ENCODE measurements around the gene SULT2B1.
"Not testable (repeated sequence)": the region's sequence is repeated elsewhere in the genome, so short reads cannot be mapped to it uniquely, and the experiment has no call there.

Gene SULT2B1

GRCh38 chr19:48516536-48516935 lies 35.4 kb upstream of the SULT2B1 start:
- no peak for DNase-seq (ENCODE audit: low read depth)
- no peak for TF ChIP-seq CTCF (IDR thresholded peaks at IDR 0.05; ENCODE audit: control insufficient read depth, extremely low read depth, insufficient read depth)
- no peak overlapping the region for H3K4me3 ChIP-seq (ENCODE audit: low read depth, low read length)

- no peak overlapping the region for H3K4me3 ChIP-seq (ENCODE audit: low read depth, low read length)
- TF ChIP-seq CTCF (IDR thresholded peaks at IDR 0.05; ENCODE audit: control insufficient read depth, extremely low read depth, insufficient read depth) = no peak
- no peak for DNase-seq (ENCODE audit: low read depth)
Measured at GRCh38 chr19:48518207-48518606, 33.8 kb upstream of the SULT2B1 start.

GRCh38 chr19:48519426-48519825 lies 32.5 kb upstream of the SULT2B1 start:
- not testable (repeated sequence) for DNase-seq (ENCODE audit: low read depth); H3K4me3 ChIP-seq (ENCODE audit: low read depth, low read length)

- H3K4me3 ChIP-seq (ENCODE audit: low read depth, low read length) = no peak overlapping the region
- no peak for TF ChIP-seq CTCF (IDR thresholded peaks at IDR 0.05; ENCODE audit: control insufficient read depth, extremely low read depth, insufficient read depth)
- no peak for DNase-seq (ENCODE audit: low read depth)
Measured at GRCh38 chr19:48520134-48520533, 31.8 kb upstream of the SULT2B1 start.

GRCh38 chr19:48524221-48524620 lies 27.8 kb upstream of the SULT2B1 start:
- no peak for TF ChIP-seq CTCF (IDR thresholded peaks at IDR 0.05; ENCODE audit: control insufficient read depth, extremely low read depth, insufficient read depth)
- no peak overlapping the region for H3K4me3 ChIP-seq (ENCODE audit: low read depth, low read length)
- DNase-seq (ENCODE audit: low read depth) = no peak

- TF ChIP-seq CTCF (IDR thresholded peaks at IDR 0.05; ENCODE audit: control insufficient read depth, extremely low read depth, insufficient read depth) = no peak
- H3K4me3 ChIP-seq (ENCODE audit: low read depth, low read length) = no peak overlapping the region
- no peak for DNase-seq (ENCODE audit: low read depth)
Measured at GRCh38 chr19:48524732-48525131, 27.2 kb upstream of the SULT2B1 start.

- no peak for DNase-seq (ENCODE audit: low read depth)
- TF ChIP-seq CTCF (IDR thresholded peaks at IDR 0.05; ENCODE audit: control insufficient read depth, extremely low read depth, insufficient read depth) = no peak
- no peak overlapping the region for H3K4me3 ChIP-seq (ENCODE audit: low read depth, low read length)
Measured at GRCh38 chr19:48529156-48529555, 22.8 kb upstream of the SULT2B1 start.

Data from LNCaP clone FGC (cell line).